ENCODE data around the gene TJP3. TPM values are rescaled to one million over a fixed set of nuclear protein-coding genes. Genes with fewer than 3 reads are reported as not detected.
"Not testable (repeated sequence)": the region's sequence is repeated elsewhere in the genome, so short reads cannot be mapped to it uniquely, and the experiment has no call there.

Gene TJP3, protein sequence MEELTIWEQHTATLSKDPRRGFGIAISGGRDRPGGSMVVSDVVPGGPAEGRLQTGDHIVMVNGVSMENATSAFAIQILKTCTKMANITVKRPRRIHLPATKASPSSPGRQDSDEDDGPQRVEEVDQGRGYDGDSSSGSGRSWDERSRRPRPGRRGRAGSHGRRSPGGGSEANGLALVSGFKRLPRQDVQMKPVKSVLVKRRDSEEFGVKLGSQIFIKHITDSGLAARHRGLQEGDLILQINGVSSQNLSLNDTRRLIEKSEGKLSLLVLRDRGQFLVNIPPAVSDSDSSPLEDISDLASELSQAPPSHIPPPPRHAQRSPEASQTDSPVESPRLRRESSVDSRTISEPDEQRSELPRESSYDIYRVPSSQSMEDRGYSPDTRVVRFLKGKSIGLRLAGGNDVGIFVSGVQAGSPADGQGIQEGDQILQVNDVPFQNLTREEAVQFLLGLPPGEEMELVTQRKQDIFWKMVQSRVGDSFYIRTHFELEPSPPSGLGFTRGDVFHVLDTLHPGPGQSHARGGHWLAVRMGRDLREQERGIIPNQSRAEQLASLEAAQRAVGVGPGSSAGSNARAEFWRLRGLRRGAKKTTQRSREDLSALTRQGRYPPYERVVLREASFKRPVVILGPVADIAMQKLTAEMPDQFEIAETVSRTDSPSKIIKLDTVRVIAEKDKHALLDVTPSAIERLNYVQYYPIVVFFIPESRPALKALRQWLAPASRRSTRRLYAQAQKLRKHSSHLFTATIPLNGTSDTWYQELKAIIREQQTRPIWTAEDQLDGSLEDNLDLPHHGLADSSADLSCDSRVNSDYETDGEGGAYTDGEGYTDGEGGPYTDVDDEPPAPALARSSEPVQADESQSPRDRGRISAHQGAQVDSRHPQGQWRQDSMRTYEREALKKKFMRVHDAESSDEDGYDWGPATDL
- 10.7 and 18.8 TPM in 2 replicates for total RNA-seq (2014; rRNA removed; shearing (Covaris generic))

DNA sequence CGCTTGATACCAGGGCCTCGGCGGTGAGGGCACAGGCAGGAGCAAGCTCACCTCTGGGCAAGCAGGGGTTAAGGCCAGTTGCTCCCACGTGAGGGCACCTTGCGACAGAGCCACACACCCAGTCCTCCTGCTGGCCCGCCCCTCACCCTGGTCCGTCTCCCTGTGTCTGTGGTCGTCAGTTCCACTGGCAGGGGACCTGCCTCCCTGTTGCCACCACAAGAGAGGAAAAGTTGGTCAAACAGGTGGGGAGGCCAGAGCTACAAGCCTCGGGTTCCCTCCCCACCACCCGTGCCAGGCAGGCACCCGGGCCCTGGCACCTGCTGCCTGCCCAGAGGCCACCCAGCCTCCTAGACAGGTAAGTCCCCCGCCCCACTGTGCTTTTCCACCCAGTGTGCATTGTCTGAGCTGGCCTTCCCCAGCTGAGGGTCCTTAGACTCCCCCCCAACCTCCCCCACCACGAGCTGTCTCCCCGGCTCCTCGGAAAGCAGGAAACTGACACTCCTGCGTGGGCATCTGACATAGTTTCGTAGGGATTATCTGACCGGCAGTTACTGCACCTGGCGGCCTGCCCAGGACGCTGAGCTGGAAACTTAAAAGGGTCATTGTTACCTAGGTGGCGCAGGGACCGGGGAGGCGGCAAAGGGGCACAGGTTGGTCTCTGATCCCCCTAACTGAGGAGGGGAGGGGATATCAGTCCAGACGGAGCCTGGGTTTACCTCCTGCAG is at the start of gene TJP3:
TJP3 (plus strand) TSS at position 178 of the 725 bp plus-strand sequence. CDS start 20,049 bp downstream, outside the sequence.
- peak; percentile 79 for DNase-seq
- Histone ChIP-seq H3K4me3 (ENCODE audit: insufficient read depth, low read depth, low read length) (no peak within 1 kb of the TSS), H3K36me3 (replicated peaks; ENCODE audit: control insufficient read depth, insufficient read depth, low read length) (no peaks in the 10 kb centered on the region), H3K27me3 (ENCODE audit: control insufficient read depth, insufficient read depth, low read length) (no peaks in the 10 kb centered on the region)

DNA sequence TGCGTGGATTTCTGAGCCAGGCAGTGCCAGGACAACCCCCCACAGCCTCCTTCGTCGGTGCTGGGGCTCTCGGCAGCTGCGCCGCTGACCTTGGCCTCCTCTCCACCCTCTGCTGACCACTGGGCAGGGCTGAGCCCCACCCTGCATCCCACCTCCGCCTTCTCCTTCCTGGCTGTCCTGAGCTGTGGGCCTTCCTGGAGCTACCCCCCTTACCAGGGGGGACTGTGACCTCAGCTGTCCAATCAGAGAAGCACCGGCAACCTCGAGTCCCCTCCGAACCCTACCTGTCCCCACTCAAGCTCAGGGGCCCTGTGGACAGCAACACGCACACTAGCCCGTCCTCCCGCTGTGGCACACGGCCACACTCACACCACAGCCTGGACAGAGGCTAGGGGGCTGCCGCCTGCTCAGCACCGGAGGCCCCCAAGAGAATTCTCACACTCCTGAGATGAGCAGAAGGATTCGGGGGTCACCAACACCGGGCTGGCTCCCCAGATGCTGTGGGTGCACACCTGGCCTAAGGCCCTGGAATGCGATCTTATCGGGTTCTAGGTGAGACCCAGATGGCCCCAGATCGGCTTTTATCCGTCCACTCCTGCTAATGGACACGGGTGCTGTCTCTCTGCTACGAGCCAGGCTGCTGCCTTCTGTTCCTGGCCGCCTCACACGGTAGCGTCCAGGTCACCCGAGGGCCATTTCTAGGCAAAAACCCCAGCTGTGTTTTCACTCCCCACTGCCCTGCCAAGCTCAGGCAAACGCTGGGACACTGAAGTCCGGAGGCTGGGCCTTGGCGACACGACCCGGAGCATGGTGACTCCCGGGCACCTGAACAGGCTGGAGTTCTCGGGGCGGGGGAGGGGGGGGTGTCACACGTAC is 49.1 kb upstream of the TJP3 start:
- Histone ChIP-seq H3K36me3 (replicated peaks; ENCODE audit: control insufficient read depth, insufficient read depth, low read length) (peaks cover 13% of the 10 kb centered on the region), H3K4me3 (ENCODE audit: insufficient read depth, low read depth, low read length) (no peak overlapping the region), H3K27me3 (ENCODE audit: control insufficient read depth, insufficient read depth, low read length) (no peaks in the 10 kb centered on the region)
- no peak for DNase-seq

GRCh38 chr19:3659746-3660112 is 48.5 kb upstream of the TJP3 start:
- Histone ChIP-seq H3K36me3 (replicated peaks; ENCODE audit: control insufficient read depth, insufficient read depth, low read length) (peaks cover 13% of the 10 kb centered on the region), H3K4me3 (ENCODE audit: insufficient read depth, low read depth, low read length) (no peak overlapping the region), H3K27me3 (ENCODE audit: control insufficient read depth, insufficient read depth, low read length) (no peaks in the 10 kb centered on the region)
- DNase-seq, result no peak

GRCh38 chr19:3660493-3661219 is 47.5 kb upstream of the TJP3 start:
- DNase-seq, result no peak
- no peak overlapping the region for H3K4me3 ChIP-seq (ENCODE audit: insufficient read depth, low read depth, low read length)
- H3K36me3 ChIP-seq (replicated peaks; ENCODE audit: control insufficient read depth, insufficient read depth, low read length), result peaks cover 13% of the 10 kb centered on the region
- no peaks in the 10 kb centered on the region for H3K27me3 ChIP-seq (ENCODE audit: control insufficient read depth, insufficient read depth, low read length)

DNA sequence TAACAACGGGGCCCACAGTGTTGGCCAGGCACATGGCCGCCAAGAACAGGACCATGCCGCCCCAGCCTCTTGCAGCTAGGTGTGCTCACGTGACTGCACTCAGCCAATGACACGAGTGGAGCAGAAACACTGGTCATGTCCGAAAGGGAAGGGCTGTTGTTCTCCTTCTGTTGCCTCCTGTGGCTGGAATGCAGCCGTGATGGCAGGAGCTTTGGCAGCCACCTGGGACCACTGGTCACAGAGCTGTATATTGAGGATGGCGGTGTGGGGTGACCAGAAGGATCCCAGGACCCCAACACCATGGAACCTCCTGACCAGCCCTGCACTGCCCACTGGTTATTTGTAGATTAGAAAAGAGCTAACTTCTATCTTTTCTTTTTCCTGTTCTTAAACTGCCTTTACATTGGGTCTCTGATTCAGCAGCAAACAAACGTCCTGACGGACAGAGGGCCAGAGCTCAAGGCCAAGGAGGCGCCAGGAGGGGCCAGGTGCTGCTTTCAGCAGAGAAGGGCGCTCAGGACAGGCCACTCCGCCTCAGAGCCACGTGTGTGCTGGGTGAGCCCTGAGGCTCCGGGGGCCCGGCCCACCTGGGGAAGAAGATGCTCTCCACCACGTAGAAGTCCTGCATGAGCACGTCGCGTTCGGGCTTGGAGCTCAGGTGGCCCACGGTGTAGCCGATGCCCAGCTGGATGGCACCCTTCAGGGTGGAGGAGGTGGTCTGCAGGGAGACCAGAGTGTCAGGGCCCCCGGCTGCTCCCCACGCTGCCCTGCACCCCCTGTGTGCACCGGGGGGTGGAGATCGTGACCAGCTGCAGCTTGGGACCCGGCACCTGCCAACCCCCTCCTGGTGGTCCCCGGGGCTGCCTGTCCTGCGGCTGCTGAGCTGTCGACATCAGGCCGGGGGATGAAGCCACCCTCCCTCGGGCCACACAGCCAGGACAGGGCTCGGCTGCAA is 46.6 kb upstream of the TJP3 start:
- no peak for DNase-seq
- H3K27me3 ChIP-seq (ENCODE audit: control insufficient read depth, insufficient read depth, low read length), result no peaks in the 10 kb centered on the region
- peaks cover 15% of the 10 kb centered on the region for H3K36me3 ChIP-seq (replicated peaks; ENCODE audit: control insufficient read depth, insufficient read depth, low read length)
- no peak overlapping the region for H3K4me3 ChIP-seq (ENCODE audit: insufficient read depth, low read depth, low read length)

DNA sequence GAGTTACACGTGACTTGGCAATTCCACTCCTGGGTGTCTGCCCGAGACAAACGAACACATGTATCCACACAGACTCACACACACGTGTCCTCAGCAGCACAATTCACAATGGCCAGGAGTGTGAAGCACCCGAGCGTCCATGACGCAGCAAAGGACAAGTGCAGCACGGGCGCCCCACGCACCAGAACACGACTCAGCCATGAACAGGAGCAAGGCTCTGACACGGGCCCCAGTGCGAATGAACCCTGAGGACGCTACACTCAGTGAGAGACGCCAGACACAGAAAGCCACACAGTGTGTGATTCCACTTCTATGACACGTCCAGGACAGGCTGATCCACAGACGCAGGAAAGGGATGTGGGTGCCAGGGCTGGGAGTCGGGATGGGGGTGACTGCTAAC is 44.3 kb upstream of the TJP3 start:
- no peaks in the 10 kb centered on the region for H3K27me3 ChIP-seq (ENCODE audit: control insufficient read depth, insufficient read depth, low read length)
- DNase-seq, result no peak
- H3K4me3 ChIP-seq (ENCODE audit: insufficient read depth, low read depth, low read length), result no peak overlapping the region

DNA sequence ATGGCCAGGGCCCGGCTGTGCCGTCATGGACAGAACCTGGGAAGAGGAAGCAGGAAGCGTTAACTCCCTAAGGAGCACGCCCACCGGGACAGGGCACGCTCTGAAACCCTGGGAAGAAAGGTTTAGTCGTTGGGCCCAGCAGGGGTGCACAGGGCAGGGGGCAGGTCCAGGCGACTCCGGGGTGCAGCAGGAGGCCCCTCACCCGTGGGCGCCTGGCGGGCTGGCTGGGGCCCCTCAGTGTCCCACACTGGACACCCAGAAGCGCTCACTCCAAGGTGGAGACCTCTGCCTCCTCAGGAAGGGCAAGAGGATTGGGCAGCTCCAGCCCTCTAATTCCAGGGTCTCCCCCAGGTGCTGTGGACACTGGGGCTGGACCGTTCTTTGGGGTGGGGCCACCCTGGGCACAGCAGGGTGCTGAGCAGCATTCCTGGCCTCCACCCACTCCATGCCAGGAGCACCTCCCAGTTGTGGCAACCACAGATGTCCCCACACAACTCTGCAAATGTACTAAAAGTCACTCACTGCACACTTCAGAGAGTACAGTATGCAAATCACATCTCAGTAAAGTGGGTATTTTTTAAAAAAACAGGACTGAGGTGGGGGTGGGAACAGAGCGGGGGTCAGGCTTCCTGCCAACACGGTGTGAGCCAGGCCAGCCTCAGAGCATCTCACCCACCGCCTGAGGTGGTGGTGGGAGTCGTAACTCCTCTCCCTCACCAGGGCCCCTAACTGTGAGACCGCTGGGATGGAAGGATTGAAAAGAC is 43.1 kb upstream of the TJP3 start:
- no peak overlapping the region for H3K4me3 ChIP-seq (ENCODE audit: insufficient read depth, low read depth, low read length)
- H3K36me3 ChIP-seq (replicated peaks; ENCODE audit: control insufficient read depth, insufficient read depth, low read length), result peaks cover 10% of the 10 kb centered on the region
- H3K27me3 ChIP-seq (ENCODE audit: control insufficient read depth, insufficient read depth, low read length), result no peaks in the 10 kb centered on the region
- DNase-seq, result no peak

More for the DNA sequence above, 44.3 kb upstream of the TJP3 start:
- H3K36me3 ChIP-seq (replicated peaks; ENCODE audit: control insufficient read depth, insufficient read depth, low read length), result peaks cover 10% of the 10 kb centered on the region

DNA sequence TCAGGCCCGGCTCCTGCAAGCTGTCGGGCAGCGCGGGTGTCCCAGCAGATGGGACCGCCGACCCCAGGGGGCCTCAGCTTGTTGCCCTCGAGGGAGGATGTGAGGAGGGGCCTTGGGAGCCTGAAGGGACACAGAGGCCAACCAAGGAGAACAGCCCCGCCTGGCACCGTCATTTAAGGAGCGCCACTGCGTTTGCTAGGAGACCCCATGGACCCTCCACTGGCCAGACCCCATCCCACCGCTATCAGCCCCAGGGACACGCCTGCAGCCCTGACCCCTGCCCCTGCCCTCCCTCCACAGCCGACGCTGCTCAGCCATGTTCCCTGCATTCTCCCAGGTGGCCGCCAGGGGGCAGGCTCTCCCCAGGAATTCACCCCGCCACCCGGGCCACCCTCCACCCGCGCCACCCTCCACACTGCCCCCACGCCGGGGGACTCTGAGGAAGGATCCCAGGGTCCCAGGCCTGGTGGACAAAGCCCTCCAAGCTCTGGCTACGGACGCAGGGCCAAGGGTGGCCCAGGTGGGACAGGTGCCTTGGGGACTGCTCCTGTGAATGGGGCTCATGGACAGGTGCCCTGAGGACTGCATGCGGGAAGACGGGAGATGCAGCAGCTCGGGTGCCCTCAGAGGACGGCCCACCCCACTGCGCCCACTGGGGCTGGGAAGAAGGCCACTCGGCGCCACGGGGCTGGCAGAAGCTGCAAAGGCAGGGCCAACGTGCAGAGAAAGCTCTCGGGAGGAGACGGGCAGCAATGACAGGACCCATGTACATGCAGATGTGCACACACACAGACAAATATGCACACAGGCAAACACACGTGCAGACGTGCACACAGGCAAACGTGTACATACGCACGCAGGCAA is 42.3 kb upstream of the TJP3 start:
- Histone ChIP-seq H3K4me3 (ENCODE audit: insufficient read depth, low read depth, low read length) (no peak overlapping the region), H3K36me3 (replicated peaks; ENCODE audit: control insufficient read depth, insufficient read depth, low read length) (peaks cover 10% of the 10 kb centered on the region), H3K27me3 (ENCODE audit: control insufficient read depth, insufficient read depth, low read length) (no peaks in the 10 kb centered on the region)
- peak; percentile 99 for DNase-seq

DNA sequence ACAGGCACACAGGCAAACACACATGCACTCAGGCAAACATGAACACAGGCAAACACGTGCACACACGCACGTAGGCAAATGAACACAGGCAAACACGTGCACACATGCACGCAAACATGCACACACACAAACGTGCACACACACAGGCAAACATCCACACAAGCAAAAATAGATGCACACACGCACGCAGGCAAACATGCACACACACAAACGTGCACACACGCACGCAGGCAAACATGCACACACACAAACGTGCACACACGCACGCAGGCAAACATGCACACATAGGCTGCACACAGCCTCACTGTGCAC is 41.7 kb upstream of the TJP3 start:
- DNase-seq; H3K36me3 ChIP-seq (replicated peaks; ENCODE audit: control insufficient read depth, insufficient read depth, low read length); H3K4me3 ChIP-seq (ENCODE audit: insufficient read depth, low read depth, low read length); H3K27me3 ChIP-seq (ENCODE audit: control insufficient read depth, insufficient read depth, low read length): not testable (repeated sequence)

- DNase-seq, result no peak
- no peak overlapping the region for H3K4me3 ChIP-seq (ENCODE audit: insufficient read depth, low read depth, low read length)
- H3K36me3 ChIP-seq (replicated peaks; ENCODE audit: control insufficient read depth, insufficient read depth, low read length), result peaks cover 8% of the 10 kb centered on the region
- no peaks in the 10 kb centered on the region for H3K27me3 ChIP-seq (ENCODE audit: control insufficient read depth, insufficient read depth, low read length)
Observed at GRCh38 chr19:3667037-3667638, 41.0 kb upstream of the TJP3 start.

- Histone ChIP-seq H3K27me3 (ENCODE audit: control insufficient read depth, insufficient read depth, low read length) (no peaks in the 10 kb centered on the region), H3K4me3 (ENCODE audit: insufficient read depth, low read depth, low read length) (no peak overlapping the region), H3K36me3 (replicated peaks; ENCODE audit: control insufficient read depth, insufficient read depth, low read length) (peaks cover 7% of the 10 kb centered on the region)
- DNase-seq, result no peak
Observed at GRCh38 chr19:3667766-3668165, 40.4 kb upstream of the TJP3 start.

Data from H7 (cell line).